ENCODE results near the gene PCBP1.
A peak's percentile ranks its signal among the peaks of the same experiment; 100 is the strongest.
"Not testable (repeated sequence)": the region's sequence is repeated elsewhere in the genome, so short reads cannot be mapped to it uniquely, and the experiment has no call there.

PCBP1 gene

GRCh38 chr2:70081221-70081620 is 6.1 kb upstream of the PCBP1 start:
- DNase-seq (ENCODE audit: low read depth): no peak

GRCh38 chr2:70083344-70084156 is 3.7 kb upstream of the PCBP1 start:
- DNase-seq (ENCODE audit: low read depth): no peak

GRCh38 chr2:70084973-70085710 is 2.1 kb upstream of the PCBP1 start:
- DNase-seq (ENCODE audit: low read depth): peak; percentile 30

GRCh38 chr2:70085711-70086277 is 1.5 kb upstream of the PCBP1 start:
- no peak for DNase-seq (ENCODE audit: low read depth)

- peak; percentile 50 for DNase-seq (ENCODE audit: low read depth)
Measured at GRCh38 chr2:70086278-70086837, 919 bp upstream of the PCBP1 start.

GRCh38 chr2:70087702-70088597 is 673 bp downstream of the PCBP1 start:
- DNase-seq (ENCODE audit: low read depth): peak; percentile 28

GRCh38 chr2:70088598-70089219 is 1.4 kb downstream of the PCBP1 start:
- DNase-seq (ENCODE audit: low read depth): no peak

GRCh38 chr2:70089220-70089982 is 2.1 kb downstream of the PCBP1 start:
- peak; percentile 22 for DNase-seq (ENCODE audit: low read depth)

GRCh38 chr2:70089983-70090525 is 2.8 kb downstream of the PCBP1 start:
- no peak for DNase-seq (ENCODE audit: low read depth)

GRCh38 chr2:70090706-70091334 is 3.5 kb downstream of the PCBP1 start:
- DNase-seq (ENCODE audit: low read depth): no peak

- no peak for DNase-seq (ENCODE audit: low read depth)
Measured at GRCh38 chr2:70091364-70091763, 4.1 kb downstream of the PCBP1 start.

- no peak for DNase-seq (ENCODE audit: low read depth)
Measured at GRCh38 chr2:70091816-70092215, 4.5 kb downstream of the PCBP1 start.

- not testable (repeated sequence) for DNase-seq (ENCODE audit: low read depth)
Measured at GRCh38 chr2:70092576-70093243, 5.4 kb downstream of the PCBP1 start.

- DNase-seq (ENCODE audit: low read depth): no peak
Measured at GRCh38 chr2:70094171-70094977, 7.1 kb downstream of the PCBP1 start.

- DNase-seq (ENCODE audit: low read depth): no peak
Measured at GRCh38 chr2:70094978-70095719, 7.9 kb downstream of the PCBP1 start.

- no peak for DNase-seq (ENCODE audit: low read depth)
Measured at GRCh38 chr2:70095720-70096670, 8.7 kb downstream of the PCBP1 start.

Measured in stimulated activated CD8-positive, alpha-beta memory T cell treated with anti-CD3 and anti-CD28 coated beads, Interleukin-4, amount 100 ng/mL, for 24 hours (primary cell).